IMR-90 (cell line): ENCODE results near the gene QPRT. TPM values are rescaled to one million over a fixed set of nuclear protein-coding genes. Genes with fewer than 3 reads are reported as not detected.
"Not testable (repeated sequence)": the region's sequence is repeated elsewhere in the genome, so short reads cannot be mapped to it uniquely, and the experiment has no call there.

Source experiments
- ATAC-seq: fragments of 200-7000 bp; cut with Tn5 transposase; 2 replicates; pipeline ENCODE4 v1.9.1; 2020; ENCODE audit warnings: low read depth, mild to moderate bottlenecking, moderate library complexity
- BruUV-seq: library from RNA; stranded (reverse); fragments of 400-500 nt; replicated peaks from 2 replicates; lab custom pipeline; 2021; lab: Mats Ljungman, UMichigan
- CTCF ChIA-PET: fragments of 300-600 bp; formaldehyde crosslinking; extraction: SDS; loops from one replicate; lab custom pipeline; 2021; ENCODE audit warnings: antibody characterized with exemption; lab: Yijun Ruan, JAX
- POLR2A ChIA-PET: fragments of 300-600 bp; sonication (Branson Sonifier 250); formaldehyde crosslinking; loops from one replicate; lab custom pipeline; 2022; ENCODE audit warnings: antibody characterized with exemption; ENCODE audit not compliant: unreplicated experiment; lab: Charles Lee
- DNase-seq: peaks from one replicate; pipeline ENCODE4 v3.0.0; 2013
- H2AFZ ChIP-seq: replicated peaks from 2 replicates; pipeline ENCODE3; 2013; ENCODE audit warnings: low read length, mild to moderate bottlenecking; ENCODE audit not compliant: poor library complexity
- H2AK5ac ChIP-seq: 2 replicates; pipeline ENCODE4 v1.6.1; 2013; ENCODE audit warnings: low read depth, low read length, inconsistent platforms
- H2AK9ac ChIP-seq: replicated peaks from 2 replicates; pipeline ENCODE3; 2013; ENCODE audit warnings: mild to moderate bottlenecking, low read depth, low read length, moderate library complexity; ENCODE audit not compliant: poor library complexity
- H2BK120ac ChIP-seq: 2 replicates; pipeline ENCODE4 v1.6.1; 2013; ENCODE audit warnings: low read depth, low read length, inconsistent platforms
- H2BK15ac ChIP-seq: 3 replicates; pipeline ENCODE4 v1.6.1; 2013; ENCODE audit warnings: low read depth, low read length, inconsistent platforms
- H2BK20ac ChIP-seq: 2 replicates; pipeline ENCODE4 v1.6.1; 2013; ENCODE audit warnings: low read depth, mild to moderate bottlenecking, inconsistent platforms, low read length, moderate library complexity
- H2BK5ac ChIP-seq: 2 replicates; pipeline ENCODE4 v1.6.1; 2013; ENCODE audit warnings: mild to moderate bottlenecking, low read depth, low read length, inconsistent platforms; ENCODE audit not compliant: poor library complexity, severe bottlenecking
- H3K14ac ChIP-seq: replicated peaks from 2 replicates; pipeline ENCODE4 v1.6.1; 2013; ENCODE audit warnings: low read depth, low read length, inconsistent platforms
- H3K18ac ChIP-seq: 2 replicates; pipeline ENCODE4 v1.6.1; 2013; ENCODE audit warnings: low read depth, low read length, control low read depth
- H3K23ac ChIP-seq: 2 replicates; pipeline ENCODE4 v1.6.1; 2013; ENCODE audit warnings: low read depth, low read length, inconsistent platforms
- H3K27ac ChIP-seq: 2 replicates; pipeline ENCODE4 v1.5.1; 2013; ENCODE audit warnings: mild to moderate bottlenecking, control low read depth, low read length; ENCODE audit not compliant: insufficient read depth
- H3K27me3 ChIP-seq: 2 replicates; pipeline ENCODE4 v1.6.1; 2013; ENCODE audit warnings: low read length; ENCODE audit not compliant: control insufficient read depth, insufficient read depth
- H3K36me3 ChIP-seq: 2 replicates; pipeline ENCODE4 v1.6.1; 2013; ENCODE audit warnings: low read length, mixed read lengths; ENCODE audit not compliant: control insufficient read depth, insufficient read depth
- H3K4ac ChIP-seq: 2 replicates; pipeline ENCODE4 v1.6.1; 2013; ENCODE audit warnings: low read depth, low read length, inconsistent platforms
- H3K4me1 ChIP-seq: 2 replicates; pipeline ENCODE4 v1.6.1; 2013; ENCODE audit warnings: low read length, mixed read lengths; ENCODE audit not compliant: control insufficient read depth, insufficient read depth
- H3K4me2 ChIP-seq: 2 replicates; pipeline ENCODE4 v1.6.1; 2013; ENCODE audit warnings: low read depth, mild to moderate bottlenecking, control low read depth, low read length, moderate library complexity
- H3K4me3 ChIP-seq: 2 replicates; pipeline ENCODE4 v1.5.1; 2013; ENCODE audit warnings: low read depth, mild to moderate bottlenecking, control low read depth, low read length, moderate library complexity; ENCODE audit not compliant: insufficient read depth
- H3K56ac ChIP-seq: 2 replicates; pipeline ENCODE4 v1.6.1; 2013; ENCODE audit warnings: low read length, inconsistent platforms; ENCODE audit not compliant: insufficient read depth; ENCODE audit errors: extremely low read depth
- H3K79me1 ChIP-seq, 2 experiments: 2 replicates each; pipeline ENCODE4 v1.6.1; 2013; ENCODE audit warnings: low read length in 2 of 2, inconsistent platforms in 1 of 2, low read depth in 1 of 2
- H3K9ac ChIP-seq: 2 replicates; pipeline ENCODE4 v1.6.1; 2013; ENCODE audit warnings: low read depth, low read length, control low read depth
- H3K9me1 ChIP-seq: 2 replicates; pipeline ENCODE4 v1.6.1; 2013; ENCODE audit warnings: low read length, inconsistent platforms; ENCODE audit not compliant: insufficient read depth
- H3K9me3 ChIP-seq: 2 replicates; pipeline ENCODE4 v1.6.1; 2013; ENCODE audit warnings: low read length; ENCODE audit not compliant: control insufficient read depth, insufficient read depth
- H4K20me1 ChIP-seq: 2 replicates; pipeline ENCODE4 v1.6.1; 2013; ENCODE audit warnings: low read length, inconsistent platforms; ENCODE audit not compliant: insufficient read depth
- H4K5ac ChIP-seq: 2 replicates; pipeline ENCODE4 v1.6.1; 2013; ENCODE audit warnings: mild to moderate bottlenecking, low read depth, low read length, control low read depth
- H4K8ac ChIP-seq, 2 experiments: 2 replicates each; pipeline ENCODE4 v1.6.1; 2013; ENCODE audit warnings: low read depth in 2 of 2, low read length in 2 of 2, control low read depth in 1 of 2, inconsistent platforms in 1 of 2
- H4K91ac ChIP-seq: 2 replicates; pipeline ENCODE4 v1.6.1; 2013; ENCODE audit warnings: low read depth, low read length, inconsistent platforms; ENCODE audit not compliant: insufficient read depth
- MAZ ChIP-seq: IDR thresholded peaks from 2 replicates; pipeline ENCODE4 v1.6.1; 2012; ENCODE audit warnings: low read depth, mild to moderate bottlenecking, low read length, improper control_type of control experiment, moderate library complexity, borderline replicate concordance
- WGBS, 2 experiments: methylation state at CpG; one replicate each; pipeline versions ENCODE4 v1.1.5 to v1.1.7; 2013; ENCODE audit warnings: missing lambda C conversion rate in 2 of 2; ENCODE audit not compliant: insufficient read length in 1 of 2; ENCODE audit errors: extremely low coverage in 2 of 2; 5-methylcytosine and 5-hydroxymethylcytosine counted together
- dilution Hi-C: fragments of 300-500 bp; cut with HindIII; formaldehyde crosslinking; loops from one replicate; pipeline ENCODE4 v1.14.3; 2018; ENCODE audit warnings: low sequenced_read_pairs; ENCODE audit not compliant: unreplicated experiment
- in situ Hi-C: fragments of 300-500 bp; cut with MboI; formaldehyde crosslinking; loops from 3 replicates; pipeline ENCODE4 v1.14.3; 2019; ENCODE audit warnings: low sequenced_read_pairs, inconsistent platforms, mixed read lengths
- intact Hi-C: fragments of 100-400 bp; cut with micrococcal nuclease; formaldehyde crosslinking; loops from 2 replicates; pipeline ENCODE4 v1.10.0; 2022
- polyA plus RNA-seq, 3 experiments: library from polyadenylated mRNA; depleted of rRNA; stranded (reverse); fragments of >200 nt; gene quantifications; 2 replicates each; pipeline ENCODE4 v1.2.3, GENCODE V29; 2012; ENCODE audit warnings: low replicate concordance in 1 of 3
- total RNA-seq: library from RNA; depleted of rRNA; stranded (reverse); fragments of >200 nt; gene quantifications from 2 replicates; pipeline ENCODE4 v1.2.3, GENCODE V29; 2012

Gene QPRT
- total and polyA plus RNA-seq, 2 of the 4 experiments (the other 2 are of a cell fraction), result 3.4 to 6.3 TPM

DNA sequence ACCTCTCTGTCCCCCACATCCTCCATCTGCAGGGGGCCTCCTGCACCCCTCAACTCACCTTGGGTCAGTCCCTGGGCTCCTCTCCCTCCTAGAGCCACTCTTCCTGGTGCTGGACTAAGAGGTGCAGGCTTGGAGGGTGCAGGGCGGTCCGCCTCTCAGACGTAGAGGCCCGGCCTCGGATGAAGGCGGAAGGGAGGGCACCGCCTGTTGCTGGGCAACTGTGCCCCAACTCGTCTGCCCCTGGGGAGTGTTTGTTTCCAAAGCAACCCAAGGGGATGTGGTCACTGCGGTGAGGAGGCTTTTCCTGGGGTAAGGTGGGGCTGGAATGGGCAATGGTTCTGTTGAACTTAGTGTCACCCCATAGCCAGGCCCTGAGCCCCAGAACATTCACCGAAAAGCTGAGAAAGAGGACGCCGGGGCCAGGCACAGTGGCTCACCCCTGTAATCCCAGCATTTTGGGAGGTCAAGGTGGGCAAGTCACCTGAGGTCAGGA is 66.9 kb downstream of the QPRT start, which contains the start of gene C16orf54:
Gene C16orf54, minus strand, starts transcription at position 138 of the 493 bp plus-strand sequence. CDS start 1,039 bp downstream, outside the sequence.
- intact Hi-C loops, result no loop called here
- H3K4ac ChIP-seq, result no peak within 1 kb of the TSS
- no TSS peak for BruUV-seq
- H3K9ac ChIP-seq, result no peak within 1 kb of the TSS
- no peak within 1 kb of the TSS for H3K18ac ChIP-seq
- in situ Hi-C loops, result no loop called here
- H3K14ac ChIP-seq, result no peak within 1 kb of the TSS
- H3K9me3 ChIP-seq, result no peaks in the 10 kb centered on the region
- no peak within 1 kb of the TSS for H2AFZ ChIP-seq
- H2BK15ac ChIP-seq, result no peak within 1 kb of the TSS
- H2AK9ac ChIP-seq, result no peak within 1 kb of the TSS
- no peak within 1 kb of the TSS for H2BK120ac ChIP-seq
- H4K5ac ChIP-seq, result no peak within 1 kb of the TSS
- ATAC-seq (no peak), DNase-seq (no peak)
- no peak within 1 kb of the TSS for H2AK5ac ChIP-seq
- no peaks in the 10 kb centered on the region for H4K20me1 ChIP-seq
- no peaks in the 10 kb centered on the region for H3K9me1 ChIP-seq
- 100% methylated on average over 1 of the region's 12 CpGs; no CpG with 5 or more reads in 1 of the 2 experiments for WGBS, 2 experiments
- no peak within 1 kb of the TSS for H4K8ac ChIP-seq
- no peak within 1 kb of the TSS for H2BK5ac ChIP-seq
- H4K91ac ChIP-seq, result no peak within 1 kb of the TSS
- ChIA-PET POLR2A (no interaction called here), CTCF (no interaction called here)
- H3K79me1 ChIP-seq, result no peaks in the 10 kb centered on the region
- no peak for TF ChIP-seq MAZ
- dilution Hi-C loops, result no loop called here
- H3K4me3 ChIP-seq, result no peak within 1 kb of the TSS
- no peak within 1 kb of the TSS for H3K23ac ChIP-seq
- no peaks in the 10 kb centered on the region for H3K36me3 ChIP-seq
- no peak within 1 kb of the TSS for H3K27ac ChIP-seq
- H2BK20ac ChIP-seq, result no peak within 1 kb of the TSS
- H3K4me1 ChIP-seq, result no peaks in the 10 kb centered on the region
- no peak within 1 kb of the TSS for H3K4me2 ChIP-seq
- peaks cover 21% of the 10 kb centered on the region for H3K27me3 ChIP-seq
- H3K56ac ChIP-seq, result no peak within 1 kb of the TSS

DNA sequence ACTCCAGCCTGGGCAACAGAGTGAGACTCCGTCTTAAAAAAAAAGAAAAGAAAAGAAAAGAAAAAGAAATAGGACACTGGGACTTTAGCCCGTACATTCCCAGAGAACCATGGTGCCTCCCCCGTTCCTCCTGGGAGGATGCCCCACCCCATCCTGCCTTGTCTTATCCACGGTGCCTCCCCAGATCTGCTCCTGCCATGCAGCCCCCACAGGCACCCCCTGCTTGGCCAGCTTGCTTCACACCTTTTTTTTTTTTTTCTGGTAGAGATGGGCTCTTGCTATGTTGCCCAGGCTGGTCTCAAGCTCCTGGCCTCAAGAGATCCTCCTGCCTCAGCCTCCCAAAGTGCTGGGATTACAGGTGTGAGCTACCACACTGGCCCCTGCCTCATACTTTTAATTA is 67.5 kb downstream of the QPRT start:
- H3K27ac ChIP-seq, H2BK20ac ChIP-seq, H3K9ac ChIP-seq, H4K20me1 ChIP-seq, DNase-seq, ATAC-seq, H4K5ac ChIP-seq, intact Hi-C loops, H2AK9ac ChIP-seq, H3K79me1 ChIP-seq, H2BK120ac ChIP-seq, H2BK5ac ChIP-seq, H3K56ac ChIP-seq, dilution Hi-C loops, H3K23ac ChIP-seq, H2AK5ac ChIP-seq, H3K14ac ChIP-seq, H2BK15ac ChIP-seq, H2AFZ ChIP-seq, H3K9me1 ChIP-seq, BruUV-seq, H3K4me3 ChIP-seq, CTCF ChIA-PET, H4K91ac ChIP-seq, H3K9me3 ChIP-seq, H3K18ac ChIP-seq, H3K4me1 ChIP-seq, in situ Hi-C loops, H4K8ac ChIP-seq, H3K36me3 ChIP-seq, POLR2A ChIA-PET, H3K4me2 ChIP-seq, H3K4ac ChIP-seq: not testable (repeated sequence)
- no CpG with 5 or more reads among the region's 4 CpGs for WGBS, 2 experiments
- H3K27me3 ChIP-seq, result peaks cover 17% of the 10 kb centered on the region
